Stimulated activated CD4-positive, alpha-beta T cell treated with anti-CD3 and anti-CD28 coated beads, Interleukin-15, amount 100 ng/mL, for 24 hours (primary cell): ENCODE data around the gene TMEM109.

ENCODE experiments used
- DNase-seq: peaks from one replicate; pipeline ENCODE4 v3.0.0-alpha.2; 2020

Gene TMEM109

GRCh38 chr11:60927061-60927592 is 13.2 kb downstream of the TMEM109 start:
- no peak for DNase-seq

GRCh38 chr11:60927600-60927999 is 13.6 kb downstream of the TMEM109 start:
- DNase-seq = no peak

- DNase-seq = no peak
Measured at GRCh38 chr11:60928563-60929001, 14.6 kb downstream of the TMEM109 start.

GRCh38 chr11:60929764-60930163 is 15.8 kb downstream of the TMEM109 start:
- no peak for DNase-seq

GRCh38 chr11:60930394-60930793 is 16.4 kb downstream of the TMEM109 start:
- no peak for DNase-seq

- DNase-seq = no peak
Measured at GRCh38 chr11:60931917-60932316, 18.0 kb downstream of the TMEM109 start.

GRCh38 chr11:60932605-60933356 is 18.8 kb downstream of the TMEM109 start:
- DNase-seq = no peak

- no peak for DNase-seq
Measured at GRCh38 chr11:60933416-60934123, 19.6 kb downstream of the TMEM109 start.

- DNase-seq = no peak
Measured at GRCh38 chr11:60934124-60934789, 20.3 kb downstream of the TMEM109 start.

- no peak for DNase-seq
Measured at GRCh38 chr11:60934790-60935605, 21.0 kb downstream of the TMEM109 start.

GRCh38 chr11:60935676-60936442 is 21.9 kb downstream of the TMEM109 start:
- no peak for DNase-seq

GRCh38 chr11:60936467-60937143 is 22.6 kb downstream of the TMEM109 start:
- no peak for DNase-seq

- no peak for DNase-seq
Measured at GRCh38 chr11:60937144-60937527, 23.2 kb downstream of the TMEM109 start.

- DNase-seq = no peak
Measured at GRCh38 chr11:60937811-60938210, 23.9 kb downstream of the TMEM109 start.

- DNase-seq = no peak
Measured at GRCh38 chr11:60938500-60938899, 24.5 kb downstream of the TMEM109 start.

- no peak for DNase-seq
Measured at GRCh38 chr11:60939301-60939700, 25.3 kb downstream of the TMEM109 start.

GRCh38 chr11:60939855-60940254 is 25.9 kb downstream of the TMEM109 start:
- DNase-seq = no peak

- DNase-seq = no peak
Measured at GRCh38 chr11:60941371-60942119, 27.6 kb downstream of the TMEM109 start.

- DNase-seq = no peak
Measured at GRCh38 chr11:60942219-60942618, 28.3 kb downstream of the TMEM109 start.

GRCh38 chr11:60942970-60943565 is 29.1 kb downstream of the TMEM109 start:
- no peak for DNase-seq
